ENCODE data around the gene ZNF587B.
"Not testable (repeated sequence)": the region's sequence is repeated elsewhere in the genome, so short reads cannot be mapped to it uniquely, and the experiment has no call there.

DNA sequence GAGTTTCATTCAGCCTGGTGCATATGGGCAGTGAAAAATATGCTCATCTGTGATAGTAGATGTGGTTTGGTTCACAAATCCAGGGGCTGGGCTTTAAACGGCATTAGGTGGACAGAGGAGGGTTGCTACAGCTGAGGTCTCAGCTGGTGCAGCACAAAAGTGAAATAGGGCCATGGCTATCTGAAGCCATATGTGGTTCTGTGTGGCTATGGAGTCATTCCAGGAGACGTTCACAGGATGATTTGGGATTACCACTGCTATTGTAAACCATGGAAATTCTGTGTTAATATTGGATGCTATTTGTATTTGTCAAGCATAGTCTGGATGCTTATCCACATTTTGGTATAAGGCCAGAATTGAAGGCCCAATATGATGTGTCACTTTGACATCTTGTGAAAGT, 24.0 kb downstream of the ZNF587B start:
- TF ChIP-seq, protein P1, sequence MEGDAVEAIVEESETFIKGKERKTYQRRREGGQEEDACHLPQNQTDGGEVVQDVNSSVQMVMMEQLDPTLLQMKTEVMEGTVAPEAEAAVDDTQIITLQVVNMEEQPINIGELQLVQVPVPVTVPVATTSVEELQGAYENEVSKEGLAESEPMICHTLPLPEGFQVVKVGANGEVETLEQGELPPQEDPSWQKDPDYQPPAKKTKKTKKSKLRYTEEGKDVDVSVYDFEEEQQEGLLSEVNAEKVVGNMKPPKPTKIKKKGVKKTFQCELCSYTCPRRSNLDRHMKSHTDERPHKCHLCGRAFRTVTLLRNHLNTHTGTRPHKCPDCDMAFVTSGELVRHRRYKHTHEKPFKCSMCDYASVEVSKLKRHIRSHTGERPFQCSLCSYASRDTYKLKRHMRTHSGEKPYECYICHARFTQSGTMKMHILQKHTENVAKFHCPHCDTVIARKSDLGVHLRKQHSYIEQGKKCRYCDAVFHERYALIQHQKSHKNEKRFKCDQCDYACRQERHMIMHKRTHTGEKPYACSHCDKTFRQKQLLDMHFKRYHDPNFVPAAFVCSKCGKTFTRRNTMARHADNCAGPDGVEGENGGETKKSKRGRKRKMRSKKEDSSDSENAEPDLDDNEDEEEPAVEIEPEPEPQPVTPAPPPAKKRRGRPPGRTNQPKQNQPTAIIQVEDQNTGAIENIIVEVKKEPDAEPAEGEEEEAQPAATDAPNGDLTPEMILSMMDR (IDR thresholded peaks at IDR 0.05) = not testable (repeated sequence)
- not testable (repeated sequence) for TF ChIP-seq ZFX (IDR thresholded peaks at IDR 0.05; ENCODE audit: borderline replicate concordance)

Measured in 22Rv1 (cell line).